NB4 (cell line): ENCODE measurements around the gene KIF21A.

Experiments used
- DNase-seq: peaks from one replicate; pipeline ENCODE4 v3.0.0; 2010; ENCODE audit warnings: low read depth
- H3K4me3 ChIP-seq: one replicate; pipeline ENCODE4 v1.5.1; 2011; ENCODE audit warnings: mild to moderate bottlenecking, low read depth, low read length, moderate library complexity
- CTCF ChIP-seq: IDR thresholded peaks from one replicate; pipeline ENCODE4 v1.5.1; 2012; ENCODE audit warnings: low read depth, low read length
- MAX ChIP-seq: IDR thresholded peaks from 2 replicates; pipeline ENCODE4 v1.6.1; 2011; ENCODE audit warnings: low read depth, low read length
- MYC ChIP-seq: IDR thresholded peaks from 2 replicates; pipeline ENCODE4 v1.6.1; 2011; ENCODE audit warnings: low read depth, low read length
- POLR2A ChIP-seq: IDR thresholded peaks from 2 replicates; pipeline ENCODE4 v1.6.1; 2011; ENCODE audit warnings: mild to moderate bottlenecking; ENCODE audit not compliant: insufficient read length; ENCODE audit errors: extremely low read depth

Gene KIF21A

GRCh38 chr12:39443081-39443928 is at the start of gene KIF21A:
KIF21A (minus strand) TSS chr12:39443120; CDS start chr12:39442970, 150 bp downstream.
- H3K4me3 ChIP-seq: peak within 1 kb of the TSS; percentile 34
- TF ChIP-seq POLR2A (peak; percentile 56), MAX (peak; percentile 46; the same call in 1 of the 2 replicates), CTCF (peak; percentile 24), MYC (no peak)
- DNase-seq: peak; percentile 88

- no peak for DNase-seq
- no peak overlapping the region for H3K4me3 ChIP-seq
- TF ChIP-seq CTCF: no peak
- no peak for TF ChIP-seq POLR2A
- no peak for TF ChIP-seq MYC
- TF ChIP-seq MAX: no peak
Observed at GRCh38 chr12:39490500-39491282, 47.8 kb upstream of the KIF21A start.

- DNase-seq: no peak
- H3K4me3 ChIP-seq: no peak overlapping the region
- TF ChIP-seq CTCF (no peak), MYC (no peak), MAX (no peak), POLR2A (no peak)
Observed at GRCh38 chr12:39483597-39483996, 40.7 kb upstream of the KIF21A start.

- no peak for TF ChIP-seq POLR2A
- TF ChIP-seq MAX: no peak
- no peak for TF ChIP-seq MYC
- TF ChIP-seq CTCF: no peak
- H3K4me3 ChIP-seq: no peak overlapping the region
- DNase-seq: no peak
Observed at GRCh38 chr12:39483042-39483441, 40.1 kb upstream of the KIF21A start.

GRCh38 chr12:39476894-39477293 is 34.0 kb upstream of the KIF21A start:
- no peak overlapping the region for H3K4me3 ChIP-seq
- no peak for TF ChIP-seq MYC
- TF ChIP-seq MAX: no peak
- TF ChIP-seq POLR2A: no peak
- no peak for TF ChIP-seq CTCF

More at GRCh38 chr12:39476894-39477293, 34.0 kb upstream of the KIF21A start:
- DNase-seq: no peak
